ENCODE data around the gene ADAM33.

Gene ADAM33

GRCh38 chr20:3681931-3682781, at the start of gene ADAM33:
ADAM33 (minus strand) TSS chr20:3682010; CDS start chr20:3682004, 6 bp downstream.
- DNase-seq = peak in 4 of 51 donors; percentile 21 to 46 (median 34)

GRCh38 chr20:3730803-3731672, 49.2 kb upstream of the ADAM33 start:
- no peak for DNase-seq

GRCh38 chr20:3729811-3730540, 48.2 kb upstream of the ADAM33 start:
- no peak for DNase-seq

- DNase-seq = no peak
Measured at GRCh38 chr20:3729378-3729777, 47.6 kb upstream of the ADAM33 start.

- DNase-seq = no peak
Measured at GRCh38 chr20:3728876-3729275, 47.1 kb upstream of the ADAM33 start.

- DNase-seq = no peak
Measured at GRCh38 chr20:3728354-3728753, 46.5 kb upstream of the ADAM33 start.

- DNase-seq = peak in 2 of 51 donors; percentile 22 to 39
Measured at GRCh38 chr20:3727401-3728021, 45.7 kb upstream of the ADAM33 start.

- DNase-seq = no peak
Measured at GRCh38 chr20:3724356-3724755, 42.5 kb upstream of the ADAM33 start.

- DNase-seq = no peak
Measured at GRCh38 chr20:3723284-3723683, 41.5 kb upstream of the ADAM33 start.

GRCh38 chr20:3721912-3722311, 40.1 kb upstream of the ADAM33 start:
- no peak for DNase-seq

GRCh38 chr20:3720626-3721025, 38.8 kb upstream of the ADAM33 start:
- DNase-seq = no peak

GRCh38 chr20:3720068-3720467, 38.3 kb upstream of the ADAM33 start:
- DNase-seq = no peak

GRCh38 chr20:3719046-3719445, 37.2 kb upstream of the ADAM33 start:
- DNase-seq = no peak

GRCh38 chr20:3716195-3716834, 34.5 kb upstream of the ADAM33 start:
- DNase-seq = peak in 7 of 51 donors; percentile 7 to 26 (median 15)

GRCh38 chr20:3714092-3714491, 32.3 kb upstream of the ADAM33 start:
- peak in 4 of 51 donors; percentile 5 to 19 (median 8) for DNase-seq

- DNase-seq = peak in 27 of 51 donors; percentile 2 to 57 (median 17)
Measured at GRCh38 chr20:3712279-3712873, 30.6 kb upstream of the ADAM33 start, which contains the start of gene SIGLEC1. SIGLEC1 (minus strand) TSS chr20:3712600; CDS start chr20:3707128, 5,472 bp downstream.

- no peak for DNase-seq
Measured at GRCh38 chr20:3711484-3711941, 29.7 kb upstream of the ADAM33 start.

GRCh38 chr20:3710703-3711483, 29.1 kb upstream of the ADAM33 start:
- peak in 45 of 51 donors; percentile 15 to 88 (median 53) for DNase-seq

GRCh38 chr20:3710011-3710466, 28.2 kb upstream of the ADAM33 start:
- DNase-seq = no peak
